GM20000 (cell line): ENCODE data around the gene MNT.

Experiments used
- DNase-seq: peaks from one replicate; pipeline ENCODE4 v3.0.0; 2012; ENCODE audit warnings: low spot score
- CTCF ChIP-seq: IDR thresholded peaks from 2 replicates; pipeline ENCODE4 v1.5.1; 2012; ENCODE audit warnings: mild to moderate bottlenecking, control low read depth; ENCODE audit errors: extremely low read depth, missing control alignments

The MNT gene

GRCh38 chr17:2369551-2370210 is 31.2 kb downstream of the MNT start:
- DNase-seq: no peak

GRCh38 chr17:2369039-2369438 is 31.8 kb downstream of the MNT start:
- no peak for DNase-seq
- TF ChIP-seq CTCF: no peak

More at GRCh38 chr17:2369551-2370210, 31.2 kb downstream of the MNT start:
- TF ChIP-seq CTCF: no peak

GRCh38 chr17:2368359-2368758 is 32.5 kb downstream of the MNT start:
- DNase-seq: no peak
- no peak for TF ChIP-seq CTCF

GRCh38 chr17:2366747-2367494 is 33.9 kb downstream of the MNT start:
- TF ChIP-seq CTCF: no peak
- DNase-seq: no peak

GRCh38 chr17:2365132-2365531 is 35.7 kb downstream of the MNT start:
- DNase-seq: no peak
- TF ChIP-seq CTCF: no peak

- no peak for TF ChIP-seq CTCF
- no peak for DNase-seq
These were observed 36.1 kb downstream of the MNT start for GRCh38 chr17:2364763-2365116.
